ENCODE measurements around the gene EML4. TPM values are rescaled to one million over a fixed set of nuclear protein-coding genes. Genes with fewer than 3 reads are reported as not detected.

Gene EML4
- total RNA-seq, 1 experiment from 2014 or later, result 52.0 TPM

GRCh38 chr2:42250925-42251324 lies 81.8 kb downstream of the EML4 start:
- Histone ChIP-seq H2AFZ (no peak overlapping the region), H4K20me1 (ENCODE audit: insufficient read depth) (no peaks in the 10 kb centered on the region), H3K36me3 (ENCODE audit: low read depth) (0 out of 2 replicates have a peak, but pooled peaks cover 7% of the 10 kb centered on the region), H3K4me3 (no peak overlapping the region), H3K9me3 (ENCODE audit: insufficient read depth, low read depth) (no peaks in the 10 kb centered on the region), H3K79me2 (ENCODE audit: low read depth) (no peaks in the 10 kb centered on the region), H3K27me3 (ENCODE audit: insufficient read depth, low read depth) (no peaks in the 10 kb centered on the region), H3K27ac (no peak overlapping the region), H3K9me2 (ENCODE audit: insufficient read depth) (peaks cover 4% of the 10 kb centered on the region; the same call in 1 of the 2 replicates), H3K4me2 (no peak overlapping the region), H3K4me1 (replicated peaks; ENCODE audit: insufficient read depth) (no peaks in the 10 kb centered on the region), H3F3A (ENCODE audit: insufficient read depth, low read depth) (peaks cover 9% of the 10 kb centered on the region; the same call in 1 of the 2 replicates)
- no TSS peak for BruUV-seq (replicated peaks)
- TF ChIP-seq CTCF (conservative IDR thresholded peaks at IDR 0.05) (no peak), EZH2 (IDR thresholded peaks at IDR 0.05; ENCODE audit: low read depth) (no peak)
- intact Hi-C loops (cut with micrococcal nuclease; ENCODE audit: unreplicated experiment), result no loop called here
- CTCF ChIA-PET, result no interaction called here
- DNase-seq, result no peak
- POLR2A ChIA-PET (ENCODE audit: unreplicated experiment), result no interaction called here

GRCh38 chr2:42252464-42252863 lies 83.3 kb downstream of the EML4 start:
- intact Hi-C loops (cut with micrococcal nuclease; ENCODE audit: unreplicated experiment), result no loop called here
- ChIA-PET CTCF (no interaction called here), POLR2A (ENCODE audit: unreplicated experiment) (interaction anchor here (0.6 kb wide), 1 partner anchor 91 kb away, joined by 4 read pairs; no protein-coding TSS in a partner anchor)
- Histone ChIP-seq H3K9me2 (ENCODE audit: insufficient read depth) (peaks cover 4% of the 10 kb centered on the region; the same call in 1 of the 2 replicates), H3K4me3 (no peak overlapping the region), H3K9me3 (ENCODE audit: insufficient read depth, low read depth) (no peaks in the 10 kb centered on the region), H4K20me1 (ENCODE audit: insufficient read depth) (no peaks in the 10 kb centered on the region), H3K36me3 (ENCODE audit: low read depth) (no peaks in the 10 kb centered on the region), H3K4me2 (no peak overlapping the region), H3K4me1 (replicated peaks; ENCODE audit: insufficient read depth) (no peaks in the 10 kb centered on the region), H3K27me3 (ENCODE audit: insufficient read depth, low read depth) (no peaks in the 10 kb centered on the region), H2AFZ (no peak overlapping the region), H3F3A (ENCODE audit: insufficient read depth, low read depth) (peaks cover 16% of the 10 kb centered on the region; the same call in 1 of the 2 replicates), H3K79me2 (ENCODE audit: low read depth) (no peaks in the 10 kb centered on the region), H3K27ac (no peak overlapping the region)
- no peak for DNase-seq
- TF ChIP-seq CTCF (conservative IDR thresholded peaks at IDR 0.05) (no peak), EZH2 (IDR thresholded peaks at IDR 0.05; ENCODE audit: low read depth) (no peak)
- BruUV-seq (replicated peaks), result no TSS peak

- H3K9me2 ChIP-seq (ENCODE audit: insufficient read depth), result no peaks in the 10 kb centered on the region
- ChIA-PET POLR2A (ENCODE audit: unreplicated experiment) (interaction anchor here (0.7 kb wide), 1 partner anchor 180 kb away, joined by 3 read pairs; no protein-coding TSS in a partner anchor), CTCF (no interaction called here)
- intact Hi-C loops (cut with micrococcal nuclease; ENCODE audit: unreplicated experiment), result no loop called here
- DNase-seq, result no peak
- no peaks in the 10 kb centered on the region for H3K79me2 ChIP-seq (ENCODE audit: low read depth)
- H3F3A ChIP-seq (ENCODE audit: insufficient read depth, low read depth), result peaks cover 10% of the 10 kb centered on the region; the same call in 1 of the 2 replicates
- no TSS peak for BruUV-seq (replicated peaks)
- H2AFZ ChIP-seq, result no peak overlapping the region
- H3K27ac ChIP-seq, result no peak overlapping the region
- H3K4me1 ChIP-seq (replicated peaks; ENCODE audit: insufficient read depth), result no peaks in the 10 kb centered on the region
- TF ChIP-seq CTCF (conservative IDR thresholded peaks at IDR 0.05), result no peak
- no peak for TF ChIP-seq EZH2 (IDR thresholded peaks at IDR 0.05; ENCODE audit: low read depth)
- H3K4me2 ChIP-seq, result no peak overlapping the region
- H3K9me3 ChIP-seq (ENCODE audit: insufficient read depth, low read depth), result no peaks in the 10 kb centered on the region
- H3K4me3 ChIP-seq, result no peak overlapping the region
- no peaks in the 10 kb centered on the region for H3K27me3 ChIP-seq (ENCODE audit: insufficient read depth, low read depth)
- no peaks in the 10 kb centered on the region for H4K20me1 ChIP-seq (ENCODE audit: insufficient read depth)
- H3K36me3 ChIP-seq (ENCODE audit: low read depth), result no peaks in the 10 kb centered on the region
Observed at GRCh38 chr2:42254186-42254895, 85.2 kb downstream of the EML4 start.
